Right atrium auricular region (tissue), 2 donors: ENCODE data around the gene NASP. TPM values are rescaled to one million over a fixed set of nuclear protein-coding genes. Genes with fewer than 3 reads are reported as not detected.

ENCODE experiments used
- DNase-seq: peaks from one replicate; pipeline ENCODE4 v3.0.0-alpha.2; 2019; ENCODE audit warnings: low spot score
- H3K27ac ChIP-seq, 2 donors: fragments of 200-600 bp; sonication (generic); 1 replicate in 1 of 2; 2 replicates in 1 of 2; pipeline ENCODE4 v1.5.1; 2016 to 2019
- H3K27me3 ChIP-seq, 2 donors: fragments of 200-600 bp; sonication (generic); one replicate each; pipeline versions ENCODE4 v1.5.1 to v1.6.0; 2017 to 2019
- H3K36me3 ChIP-seq: fragments of 200-600 bp; sonication (generic); one replicate; pipeline ENCODE4 v1.5.1; 2016
- H3K4me1 ChIP-seq, 2 donors: fragments of 200-600 bp; sonication (generic); one replicate each; pipeline versions ENCODE4 v1.5.1 to v1.6.0; 2017 to 2019
- H3K4me3 ChIP-seq, 2 donors: fragments of 200-600 bp; sonication (generic); 1 replicate in 1 of 2; 2 replicates in 1 of 2; pipeline ENCODE4 v1.5.1; 2017 to 2019; ENCODE audit warnings: mild to moderate bottlenecking in 1 of 2, moderate library complexity in 1 of 2
- H3K9me3 ChIP-seq, 2 donors: fragments of 200-600 bp; sonication (generic); one replicate each; pipeline ENCODE4 v1.5.1; 2019
- CTCF ChIP-seq, 2 donors: fragments of 200-600 bp; sonication (generic); IDR thresholded peaks; one replicate each; pipeline ENCODE4 v1.5.1; 2019; ENCODE audit warnings: antibody characterized with exemption in 2 of 2
- total RNA-seq, 2 donors: library from RNA; depleted of rRNA; stranded (reverse); fragments of >200 nt; gene quantifications; one replicate each; pipeline ENCODE4 v1.1.0, GENCODE V29; 2016

The NASP gene
- total RNA-seq, 2 donors from 2014 or later, result 30.6 to 32.3 TPM

- Histone ChIP-seq H3K9me3 (no peaks in the 10 kb centered on the region), H3K4me1 (no peaks in the 10 kb centered on the region), H3K27me3 (no peaks in the 10 kb centered on the region), H3K27ac (no peak overlapping the region), H3K4me3 (no peak overlapping the region), H3K36me3 (no peaks in the 10 kb centered on the region)
- DNase-seq, result no peak
- no peak for TF ChIP-seq CTCF (IDR thresholded peaks at IDR 0.05)
Measured at GRCh38 chr1:45543581-45544417, 40.0 kb upstream of the NASP start.

GRCh38 chr1:45544530-45544929, 39.3 kb upstream of the NASP start:
- Histone ChIP-seq H3K27me3 (no peaks in the 10 kb centered on the region), H3K27ac (no peak overlapping the region), H3K4me3 (no peak overlapping the region), H3K9me3 (no peaks in the 10 kb centered on the region), H3K36me3 (no peaks in the 10 kb centered on the region), H3K4me1 (no peaks in the 10 kb centered on the region)
- no peak for DNase-seq
- no peak for TF ChIP-seq CTCF (IDR thresholded peaks at IDR 0.05)

GRCh38 chr1:45545019-45545493, 38.8 kb upstream of the NASP start:
- no peaks in the 10 kb centered on the region for H3K27me3 ChIP-seq
- TF ChIP-seq CTCF (IDR thresholded peaks at IDR 0.05), result no peak
- peaks cover 0 to 2% of the 10 kb centered on the region in 2 donors for H3K4me1 ChIP-seq
- no peaks in the 10 kb centered on the region for H3K9me3 ChIP-seq
- H3K27ac ChIP-seq, result no peak overlapping the region
- DNase-seq, result no peak
- H3K36me3 ChIP-seq, result no peaks in the 10 kb centered on the region
- no peak overlapping the region for H3K4me3 ChIP-seq

- TF ChIP-seq CTCF (IDR thresholded peaks at IDR 0.05), result no peak
- no peak overlapping the region for H3K4me3 ChIP-seq
- H3K4me1 ChIP-seq, result peaks cover 0 to 4% of the 10 kb centered on the region in 2 donors
- DNase-seq, result no peak
- no peak overlapping the region for H3K27ac ChIP-seq
- no peaks in the 10 kb centered on the region for H3K27me3 ChIP-seq
- H3K9me3 ChIP-seq, result no peaks in the 10 kb centered on the region
- no peaks in the 10 kb centered on the region for H3K36me3 ChIP-seq
Measured at GRCh38 chr1:45545553-45546310, 38.1 kb upstream of the NASP start.

- H3K4me1 ChIP-seq, result peaks cover 0 to 19% of the 10 kb centered on the region in 2 donors
- no peaks in the 10 kb centered on the region for H3K27me3 ChIP-seq
- peak within 1 kb of the TSS; percentile 90 to 92 for H3K27ac ChIP-seq
- H3K9me3 ChIP-seq, result no peaks in the 10 kb centered on the region
- DNase-seq, result peak; percentile 86
- H3K4me3 ChIP-seq, result peak within 1 kb of the TSS; percentile 62 to 75
- TF ChIP-seq CTCF (IDR thresholded peaks at IDR 0.05), result no peak
- peaks cover 3% of the 10 kb centered on the region for H3K36me3 ChIP-seq
Measured at GRCh38 chr1:45550401-45551351, 33.2 kb upstream of the NASP start, which contains the start of gene AKR1A1. Gene AKR1A1, plus strand, starts transcription at chr1:45550826. Its CDS starts 10,969 bp downstream, at chr1:45561795.
